ENCODE measurements around the gene TMEM184B.

- TF ChIP-seq, protein P1, sequence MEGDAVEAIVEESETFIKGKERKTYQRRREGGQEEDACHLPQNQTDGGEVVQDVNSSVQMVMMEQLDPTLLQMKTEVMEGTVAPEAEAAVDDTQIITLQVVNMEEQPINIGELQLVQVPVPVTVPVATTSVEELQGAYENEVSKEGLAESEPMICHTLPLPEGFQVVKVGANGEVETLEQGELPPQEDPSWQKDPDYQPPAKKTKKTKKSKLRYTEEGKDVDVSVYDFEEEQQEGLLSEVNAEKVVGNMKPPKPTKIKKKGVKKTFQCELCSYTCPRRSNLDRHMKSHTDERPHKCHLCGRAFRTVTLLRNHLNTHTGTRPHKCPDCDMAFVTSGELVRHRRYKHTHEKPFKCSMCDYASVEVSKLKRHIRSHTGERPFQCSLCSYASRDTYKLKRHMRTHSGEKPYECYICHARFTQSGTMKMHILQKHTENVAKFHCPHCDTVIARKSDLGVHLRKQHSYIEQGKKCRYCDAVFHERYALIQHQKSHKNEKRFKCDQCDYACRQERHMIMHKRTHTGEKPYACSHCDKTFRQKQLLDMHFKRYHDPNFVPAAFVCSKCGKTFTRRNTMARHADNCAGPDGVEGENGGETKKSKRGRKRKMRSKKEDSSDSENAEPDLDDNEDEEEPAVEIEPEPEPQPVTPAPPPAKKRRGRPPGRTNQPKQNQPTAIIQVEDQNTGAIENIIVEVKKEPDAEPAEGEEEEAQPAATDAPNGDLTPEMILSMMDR (IDR thresholded peaks at IDR 0.05) = no peak
- TF ChIP-seq POLR2AphosphoS5 (IDR thresholded peaks at IDR 0.05; ENCODE audit: low read depth, low read length) = no peak
- no peak for TF ChIP-seq TCF7L2 (IDR thresholded peaks at IDR 0.05; ENCODE audit: low read depth, low read length)
Observed at GRCh38 chr22:38212442-38212841, 60.4 kb downstream of the TMEM184B start.

All from Panc1 (cell line).